K562 (cell line): ENCODE data around the gene POLD1. TPM values are rescaled to one million over a fixed set of nuclear protein-coding genes. Genes with fewer than 3 reads are reported as not detected.

Experiments
- ATF3 ChIP-seq, 2 experiments: fragments of 450-650 bp in 1 of 2; sonication (generic) in 1 of 2; formaldehyde crosslinking in 1 of 2; IDR thresholded peaks in 1 of 2; conservative IDR thresholded peaks in 1 of 2; 2 replicates each; pipeline versions ENCODE4 v1.6.1 to v1.8.1; 2016 to 2023; ENCODE audit warnings: mild to moderate bottlenecking in 2 of 2, moderate library complexity in 2 of 2, inconsistent platforms in 1 of 2, missing genetic modification reagents in 1 of 2
- CBX5 ChIP-seq: IDR thresholded peaks from 2 replicates; pipeline ENCODE4 v1.6.1; 2014; ENCODE audit warnings: low read depth, borderline replicate concordance
- CEBPB ChIP-seq: fragments of 450-650 bp; IDR thresholded peaks from 2 replicates; pipeline ENCODE4 v1.6.1; 2016; ENCODE audit warnings: missing genetic modification characterization, missing compliant biosample characterization
- CREB3L1 ChIP-seq: fragments of 450-650 bp; IDR thresholded peaks from 2 replicates; pipeline ENCODE4 v1.6.1; 2014; ENCODE audit warnings: low read depth, mild to moderate bottlenecking, moderate library complexity, borderline replicate concordance
- E2F8 ChIP-seq: fragments of 450-650 bp; IDR thresholded peaks from 2 replicates; pipeline ENCODE4 v1.7.1; 2018; ENCODE audit warnings: mild to moderate bottlenecking, low read depth; ENCODE audit not compliant: partially characterized antibody
- GMEB1 ChIP-seq: fragments of 250-450 bp; sonication (Bioruptor Pico); IDR thresholded peaks from 2 replicates; pipeline ENCODE4 v1.4.0; 2020; ENCODE audit warnings: mild to moderate bottlenecking
- L3MBTL2 ChIP-seq: fragments of 450-650 bp; IDR thresholded peaks from 2 replicates; pipeline ENCODE4 v1.6.1; 2016; ENCODE audit warnings: mild to moderate bottlenecking, moderate library complexity
- LEF1 ChIP-seq: fragments of 450-650 bp; IDR thresholded peaks from 2 replicates; pipeline ENCODE4 v1.6.1; 2016; ENCODE audit warnings: mild to moderate bottlenecking
- NCOA2 ChIP-seq, 2 experiments: fragments of 450-650 bp; IDR thresholded peaks; 2 replicates each; pipeline ENCODE4 v1.6.1; 2018; ENCODE audit warnings: mild to moderate bottlenecking in 2 of 2, moderate library complexity in 1 of 2; ENCODE audit not compliant: partially characterized antibody in 2 of 2
- NCOR1 ChIP-seq: fragments of 450-650 bp; IDR thresholded peaks from 2 replicates; pipeline ENCODE4 v1.6.1; 2016; ENCODE audit warnings: mild to moderate bottlenecking, moderate library complexity
- PHF21A ChIP-seq: fragments of 450-650 bp; IDR thresholded peaks from 2 replicates; pipeline ENCODE4 v1.6.1; 2017; ENCODE audit warnings: low read depth, borderline replicate concordance
- SMARCC2 ChIP-seq: fragments of 450-650 bp; IDR thresholded peaks from 2 replicates; pipeline ENCODE4 v1.6.1; 2017; ENCODE audit warnings: antibody characterized with exemption, moderate library complexity, mild to moderate bottlenecking, low read depth
- ZBED1 ChIP-seq: IDR thresholded peaks from 2 replicates; pipeline ENCODE4 v1.6.1; 2014
- ZBTB43 ChIP-seq: sonication (generic); formaldehyde crosslinking; IDR thresholded peaks from 2 replicates; pipeline ENCODE4 v1.8.0; 2023; ENCODE audit warnings: mild to moderate bottlenecking, missing genetic modification reagents
- ZNF133 ChIP-seq: fragments of 250-450 bp; sonication (Bioruptor Pico); IDR thresholded peaks from 2 replicates; pipeline ENCODE4 v1.4.0; 2020; ENCODE audit warnings: mild to moderate bottlenecking
- ZNF140 ChIP-seq: fragments of 250-450 bp; sonication (Bioruptor Pico); IDR thresholded peaks from 2 replicates; pipeline ENCODE4 v1.8.0; 2021; ENCODE audit warnings: moderate library complexity, mild to moderate bottlenecking, inconsistent platforms
- ZNF146 ChIP-seq: IDR thresholded peaks from one replicate; pipeline ENCODE4 v1.6.1; 2018; ENCODE audit warnings: missing compliant biosample characterization; ENCODE audit not compliant: unreplicated experiment
- ZNF212 ChIP-seq: fragments of 450-650 bp; formaldehyde crosslinking; IDR thresholded peaks from 2 replicates; pipeline ENCODE4 v1.4.0; 2020; ENCODE audit warnings: mild to moderate bottlenecking
- polyA plus RNA-seq, 8 experiments: library from polyadenylated mRNA; depleted of rRNA in 4 of 8; stranded (reverse) in 5 of 8; unstranded in 3 of 8; fragments of >200 nt; fragmentation: Nextera tagmentation in 2 of 8; fragmentation: Illumina TruSeq in 1 of 8; extraction: Ambion mirVana in 2 of 8; extraction: Trizol in 1 of 8; gene quantifications; 2 replicates each; pipeline versions ENCODE4 v1.2.1 to v1.2.3, GENCODE V29; 2011 to 2014; ENCODE audit warnings: inconsistent platforms in 1 of 8, missing spikeins in 1 of 8
- total RNA-seq, 7 experiments: library from RNA; depleted of rRNA in 6 of 7; stranded (reverse); fragments of >200 nt in 6 of 7; fragmentation: Illumina TruSeq in 2 of 7; extraction: Trizol in 2 of 7; gene quantifications; 2 replicates each; pipeline versions ENCODE4 v1.2.1 to v1.2.3, GENCODE V29; 2011 to 2021; ENCODE audit warnings: low replicate concordance in 1 of 7

Gene POLD1
- total and polyA plus RNA-seq, 9 of the 15 experiments (the other 6 are each of a cell fraction or from before 2014, with no cell fraction given): 1.3 to 312 (median 47.8) TPM

- peak; percentile 37 for TF ChIP-seq NCOR1
- no peak for TF ChIP-seq SMARCC2
- TF ChIP-seq LEF1: no peak
- TF ChIP-seq CBX5: no peak
- TF ChIP-seq ZNF140 (CRISPR knock-in tag): no peak
- TF ChIP-seq CREB3L1: peak; percentile 71; the same call in 1 of the 2 replicates
- peak; percentile 62 for TF ChIP-seq CEBPB
- TF ChIP-seq L3MBTL2: peak; percentile 92
- TF ChIP-seq ZNF146 (CRISPR knock-in tag): no peak
- TF ChIP-seq PHF21A: no peak
- TF ChIP-seq GMEB1 (CRISPR knock-in tag): peak; percentile 44
- peak; percentile 24 for TF ChIP-seq E2F8
- peak; percentile 99 for TF ChIP-seq ATF3 (IDR thresholded peaks at IDR 0.05)
- peak; percentile 86 for TF ChIP-seq ATF3 (CRISPR knock-in tag; conservative IDR thresholded peaks at IDR 0.05)
- no peak for TF ChIP-seq NCOA2 (IDR thresholded peaks at IDR 0.05; ENCODE audit: partially characterized antibody in 2 of 2)
- no peak for TF ChIP-seq ZBTB43
- no peak for TF ChIP-seq ZNF212 (CRISPR knock-in tag)
- TF ChIP-seq ZBED1: peak; percentile 69; the same call in 1 of the 2 replicates
- TF ChIP-seq ZNF133 (CRISPR knock-in tag): no peak
Measured at GRCh38 chr19:50357178-50358100, 26.7 kb upstream of the POLD1 start (continued).
